HG02973 (cell line): ENCODE results near the gene HOXD4.

Experiments
- ATAC-seq: cut with Tn5 transposase; IDR thresholded peaks from one replicate; pipeline ENCODE4 v1.9.1; 2021; ENCODE audit warnings: moderate library complexity; ENCODE audit not compliant: unreplicated experiment

The HOXD4 gene

GRCh38 chr2:176170602-176171305 is 19.4 kb downstream of the HOXD4 start:
- no peak for ATAC-seq

GRCh38 chr2:176171351-176172006 is 20.1 kb downstream of the HOXD4 start:
- no peak for ATAC-seq

- ATAC-seq: no peak
Measured at GRCh38 chr2:176172007-176172894, 20.9 kb downstream of the HOXD4 start.

- ATAC-seq: no peak
Measured at GRCh38 chr2:176172895-176173566, 21.7 kb downstream of the HOXD4 start.

GRCh38 chr2:176173567-176174381 is 22.4 kb downstream of the HOXD4 start:
- no peak for ATAC-seq

- ATAC-seq: no peak
Measured at GRCh38 chr2:176174382-176174823, 23.1 kb downstream of the HOXD4 start.

- no peak for ATAC-seq
Measured at GRCh38 chr2:176174824-176175708, 23.7 kb downstream of the HOXD4 start.

GRCh38 chr2:176175709-176176607 is 24.6 kb downstream of the HOXD4 start:
- no peak for ATAC-seq

GRCh38 chr2:176177580-176178037 is 26.3 kb downstream of the HOXD4 start:
- ATAC-seq: no peak

GRCh38 chr2:176178038-176178756 is 26.8 kb downstream of the HOXD4 start:
- ATAC-seq: no peak

- ATAC-seq: no peak
Measured at GRCh38 chr2:176178757-176179295, 27.5 kb downstream of the HOXD4 start.

- ATAC-seq: no peak
Measured at GRCh38 chr2:176181551-176181950, 30.2 kb downstream of the HOXD4 start.

- no peak for ATAC-seq
Measured at GRCh38 chr2:176182671-176183070, 31.3 kb downstream of the HOXD4 start.

- no peak for ATAC-seq
Measured at GRCh38 chr2:176184749-176185148, 33.4 kb downstream of the HOXD4 start.

- ATAC-seq: no peak
Measured at GRCh38 chr2:176186024-176186423, 34.7 kb downstream of the HOXD4 start.

- no peak for ATAC-seq
Measured at GRCh38 chr2:176187200-176187898, 36.0 kb downstream of the HOXD4 start.
